ENCODE data around the gene SPDYC.
A peak's percentile ranks its signal among the peaks of the same experiment; 100 is the strongest.

SPDYC gene

GRCh38 chr11:65170058-65170534 lies at the start of gene SPDYC:
Gene SPDYC (plus strand): TSS chr11:65170233. CDS start chr11:65171358, 1,125 bp downstream.
- no peak for DNase-seq

- DNase-seq = no peak
Measured at GRCh38 chr11:65120831-65121230, 49.2 kb upstream of the SPDYC start.

GRCh38 chr11:65121447-65121864 lies 48.6 kb upstream of the SPDYC start:
- DNase-seq = no peak

GRCh38 chr11:65121865-65122696 lies 48.0 kb upstream of the SPDYC start, which contains the start of the genes FAU and MRPL49:
Gene FAU (minus strand): TSS chr11:65122134. CDS start chr11:65121813, 321 bp downstream.
Gene MRPL49 (plus strand): TSS chr11:65122321. CDS start chr11:65122347, 26 bp downstream.
- DNase-seq = peak; percentile 90

GRCh38 chr11:65124480-65125196 lies 45.4 kb upstream of the SPDYC start:
- DNase-seq = no peak

GRCh38 chr11:65125197-65126056 lies 44.6 kb upstream of the SPDYC start:
- no peak for DNase-seq

- no peak for DNase-seq
Measured at GRCh38 chr11:65126624-65127274, 43.3 kb upstream of the SPDYC start.

GRCh38 chr11:65127473-65128181 lies 42.4 kb upstream of the SPDYC start:
- DNase-seq = no peak

GRCh38 chr11:65128182-65129145 lies 41.6 kb upstream of the SPDYC start:
- no peak for DNase-seq

GRCh38 chr11:65129649-65130441 lies 40.2 kb upstream of the SPDYC start:
- DNase-seq = no peak

GRCh38 chr11:65130631-65131416 lies 39.2 kb upstream of the SPDYC start:
- DNase-seq = no peak

GRCh38 chr11:65131417-65131776 lies 38.6 kb upstream of the SPDYC start:
- DNase-seq = no peak

- no peak for DNase-seq
Measured at GRCh38 chr11:65131895-65132237, 38.2 kb upstream of the SPDYC start.

- no peak for DNase-seq
Measured at GRCh38 chr11:65132238-65132987, 37.6 kb upstream of the SPDYC start.

GRCh38 chr11:65132988-65133700 lies 36.9 kb upstream of the SPDYC start:
- no peak for DNase-seq

- DNase-seq = no peak
Measured at GRCh38 chr11:65133724-65134123, 36.3 kb upstream of the SPDYC start.

GRCh38 chr11:65134240-65134951 lies 35.6 kb upstream of the SPDYC start, which contains the start of gene SYVN1:
Gene SYVN1 (minus strand): TSS chr11:65134519. CDS start chr11:65133601, 918 bp downstream.
- DNase-seq = peak; percentile 21
